Stimulated activated CD4-positive, alpha-beta T cell treated with anti-CD3 and anti-CD28 coated beads, Interleukin-2, amount 100 ng/mL, for 24 hours (primary cell): ENCODE measurements around the gene CNDP1.
A peak's percentile ranks its signal among the peaks of the same experiment; 100 is the strongest.
"Not testable (repeated sequence)": the region's sequence is repeated elsewhere in the genome, so short reads cannot be mapped to it uniquely, and the experiment has no call there.

ENCODE experiments used
- DNase-seq, 2 donors: peaks; one replicate each; pipeline ENCODE4 v3.0.0-alpha.2; 2020

Gene CNDP1

GRCh38 chr18:74534150-74534969, at the start of gene CNDP1:
Gene CNDP1 (plus strand): TSS chr18:74534500. CDS start chr18:74534668, 168 bp downstream.
- DNase-seq, result no peak

DNA sequence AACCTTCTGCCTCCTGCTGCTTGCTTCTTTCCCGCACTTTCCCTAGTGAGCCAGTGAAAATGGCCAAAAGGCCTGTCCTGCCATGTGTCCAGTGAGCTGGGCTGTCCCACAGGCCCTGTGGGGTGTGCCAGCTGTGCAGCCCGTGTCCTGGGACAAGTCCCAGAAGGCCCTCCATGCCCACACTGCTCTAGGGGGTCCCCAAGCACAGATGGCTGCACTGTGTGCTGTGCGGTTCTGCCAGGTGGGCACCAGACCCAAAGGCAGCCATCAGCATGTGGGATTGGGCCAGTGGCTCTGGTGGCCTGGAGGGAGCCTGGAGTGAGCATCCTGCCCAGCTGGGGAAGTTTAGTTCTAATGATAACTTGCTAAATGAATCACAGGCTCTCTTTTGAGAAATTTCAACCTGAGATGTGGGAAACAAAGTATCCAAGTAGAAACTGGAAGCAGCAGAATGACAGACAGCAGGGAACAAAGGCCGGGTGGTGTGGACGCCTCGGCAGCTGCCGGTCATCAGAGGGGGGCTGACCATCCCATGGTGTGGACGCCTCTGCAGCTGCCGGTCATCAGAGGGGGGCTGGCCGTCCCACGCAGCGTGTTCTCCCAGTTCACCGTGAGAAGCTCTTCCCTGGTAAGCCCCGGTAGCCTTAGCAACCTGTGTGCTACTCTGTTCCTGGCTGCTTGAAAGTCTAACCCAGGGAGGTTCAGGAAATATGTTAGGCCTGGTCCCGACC, 48.0 kb upstream of the CNDP1 start:
- DNase-seq, result no peak

GRCh38 chr18:74488354-74488753, 45.9 kb upstream of the CNDP1 start:
- DNase-seq, result no peak

- no peak for DNase-seq
Measured at GRCh38 chr18:74488864-74489263, 45.4 kb upstream of the CNDP1 start.

- no peak for DNase-seq
Measured at GRCh38 chr18:74489676-74490075, 44.6 kb upstream of the CNDP1 start.

GRCh38 chr18:74492259-74492658, 42.0 kb upstream of the CNDP1 start:
- DNase-seq, result no peak

- DNase-seq, result peak; percentile 31 to 42
Measured at GRCh38 chr18:74493689-74494088, 40.6 kb upstream of the CNDP1 start.

DNA sequence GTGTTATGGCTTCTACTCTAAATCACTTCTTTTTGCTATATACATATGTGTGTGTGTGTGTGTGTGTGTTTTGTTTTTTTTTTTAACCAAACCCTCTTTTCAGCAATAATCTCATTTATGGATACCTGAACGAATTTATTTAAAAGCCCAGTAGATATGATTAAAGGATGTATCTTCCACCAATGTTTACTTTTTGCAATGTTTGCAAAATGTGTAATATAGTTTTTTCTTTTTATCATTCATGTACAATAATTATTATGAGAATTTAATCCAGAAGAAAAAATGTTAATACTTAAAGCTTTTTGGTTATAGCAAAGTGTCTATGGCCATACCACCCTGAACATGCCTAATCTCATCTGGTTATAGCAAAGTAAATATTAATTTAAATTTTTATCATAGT, 39.8 kb upstream of the CNDP1 start:
- DNase-seq, result no peak

- DNase-seq, result peak; percentile 100
Measured at GRCh38 chr18:74495581-74496507, 38.5 kb upstream of the CNDP1 start, which contains the start of gene CNDP2. Gene CNDP2 (plus strand): TSS chr18:74496363. CDS start chr18:74499974, 3,611 bp downstream.

DNA sequence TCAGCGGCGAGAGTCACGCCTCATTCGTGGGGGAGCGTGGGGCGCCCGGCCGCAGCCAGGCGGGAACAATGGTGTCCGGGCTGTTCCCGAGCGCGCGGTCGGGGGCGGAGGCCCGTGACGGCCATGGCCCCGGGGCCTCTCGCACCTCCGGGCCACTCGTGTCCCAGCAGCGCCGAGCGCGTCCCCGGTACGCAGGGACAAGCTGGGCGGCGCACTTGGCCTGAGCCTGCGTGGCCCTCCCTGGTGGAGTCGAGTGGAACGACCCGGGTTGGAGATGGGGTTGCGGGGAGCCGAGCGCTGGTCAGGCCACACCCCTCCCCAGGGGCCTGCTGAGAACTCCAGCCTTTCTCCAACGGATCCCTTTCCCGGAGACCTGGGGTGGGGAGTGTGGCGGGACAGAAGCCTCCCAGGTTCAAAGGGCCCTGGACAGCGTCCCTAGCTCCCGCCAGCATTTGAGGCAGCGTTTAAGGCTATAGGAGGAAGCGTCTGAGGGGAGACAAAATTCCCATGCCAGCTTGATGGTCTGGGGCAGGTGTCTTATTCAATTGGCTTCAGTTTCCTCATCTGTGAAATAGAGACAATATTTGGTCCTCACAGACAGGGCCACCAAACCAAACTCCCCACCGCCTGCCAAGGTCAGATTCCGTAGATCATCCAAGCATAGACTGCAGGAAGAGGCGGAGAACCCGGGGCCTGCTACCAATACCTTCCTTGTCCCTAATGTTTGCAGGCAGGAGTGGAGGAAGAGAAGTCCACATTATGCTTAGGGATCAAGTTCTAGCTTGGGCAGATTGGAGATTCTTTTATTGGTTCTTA, 37.6 kb upstream of the CNDP1 start:
- peak; percentile 54 to 58 for DNase-seq

DNA sequence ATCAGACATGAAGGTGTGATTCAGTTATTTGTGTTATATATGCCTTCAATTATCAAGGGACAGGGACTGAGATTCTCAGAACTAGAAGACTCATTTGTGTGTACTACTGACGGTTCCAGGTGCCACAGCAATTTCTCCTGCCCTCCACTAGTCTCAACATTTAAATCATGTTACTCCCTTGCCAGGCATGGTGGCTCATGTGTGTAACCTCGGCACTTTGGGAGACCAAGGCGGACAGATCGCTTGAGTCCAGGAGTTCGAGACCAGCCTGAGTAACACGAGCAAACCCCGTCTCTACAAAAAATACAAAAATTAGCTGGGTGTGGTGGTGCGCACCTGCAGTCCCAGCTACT, 37.0 kb upstream of the CNDP1 start:
- no peak for DNase-seq

GRCh38 chr18:74497778-74498177, 36.5 kb upstream of the CNDP1 start:
- no peak for DNase-seq

GRCh38 chr18:74498712-74499627, 35.3 kb upstream of the CNDP1 start:
- DNase-seq, result peak; percentile 81 to 83

GRCh38 chr18:74499633-74500032, 34.7 kb upstream of the CNDP1 start:
- peak; percentile 40 to 45 for DNase-seq

- no peak for DNase-seq
Measured at GRCh38 chr18:74500372-74500771, 33.9 kb upstream of the CNDP1 start.

GRCh38 chr18:74500774-74501173, 33.5 kb upstream of the CNDP1 start:
- DNase-seq, result not testable (repeated sequence)

- no peak for DNase-seq
Measured at GRCh38 chr18:74501386-74501785, 32.9 kb upstream of the CNDP1 start.

DNA sequence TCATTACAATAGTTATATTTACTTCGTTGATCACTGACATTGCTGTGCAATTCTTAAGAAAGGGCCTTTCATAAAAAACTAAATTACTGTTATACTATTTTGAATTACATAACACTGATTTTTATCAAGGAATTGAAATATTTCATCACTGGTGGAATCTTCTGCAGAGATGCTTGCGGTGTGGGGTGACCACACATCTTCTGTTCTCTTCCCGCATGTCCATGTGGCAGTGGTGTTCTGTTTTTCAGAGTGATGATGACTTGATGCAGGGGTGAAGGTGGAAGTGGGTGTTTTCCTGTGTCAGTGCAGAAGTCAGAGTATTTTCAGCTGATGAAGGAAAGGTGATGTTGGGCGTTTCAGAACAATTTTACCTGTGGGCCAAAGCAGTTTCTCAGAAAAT, 31.2 kb upstream of the CNDP1 start:
- no peak for DNase-seq

DNA sequence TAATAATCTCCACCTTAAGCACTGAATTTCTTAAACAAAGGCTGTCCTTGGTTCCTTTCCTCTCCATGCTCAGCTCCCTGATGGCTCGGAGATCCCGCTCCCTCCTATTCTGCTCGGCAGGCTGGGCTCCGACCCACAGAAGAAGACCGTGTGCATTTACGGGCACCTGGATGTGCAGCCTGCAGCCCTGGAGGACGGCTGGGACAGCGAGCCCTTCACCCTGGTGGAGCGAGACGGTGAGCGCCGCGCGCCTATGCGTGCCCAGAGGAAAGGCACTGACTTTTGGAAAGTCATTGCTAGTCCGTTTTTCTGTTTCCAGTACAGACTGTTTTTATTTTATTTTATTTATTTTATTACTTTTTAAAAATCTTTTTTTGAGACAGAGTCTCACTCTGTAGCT, 28.5 kb upstream of the CNDP1 start:
- DNase-seq, result no peak

- DNase-seq, result no peak
Measured at GRCh38 chr18:74506448-74507084, 27.7 kb upstream of the CNDP1 start.
